Measurements from ENCODE around the gene HOXA3.

Gene HOXA3

GRCh38 chr7:27111042-27111750, 41.2 kb downstream of the HOXA3 start:
- no peak for DNase-seq

DNA sequence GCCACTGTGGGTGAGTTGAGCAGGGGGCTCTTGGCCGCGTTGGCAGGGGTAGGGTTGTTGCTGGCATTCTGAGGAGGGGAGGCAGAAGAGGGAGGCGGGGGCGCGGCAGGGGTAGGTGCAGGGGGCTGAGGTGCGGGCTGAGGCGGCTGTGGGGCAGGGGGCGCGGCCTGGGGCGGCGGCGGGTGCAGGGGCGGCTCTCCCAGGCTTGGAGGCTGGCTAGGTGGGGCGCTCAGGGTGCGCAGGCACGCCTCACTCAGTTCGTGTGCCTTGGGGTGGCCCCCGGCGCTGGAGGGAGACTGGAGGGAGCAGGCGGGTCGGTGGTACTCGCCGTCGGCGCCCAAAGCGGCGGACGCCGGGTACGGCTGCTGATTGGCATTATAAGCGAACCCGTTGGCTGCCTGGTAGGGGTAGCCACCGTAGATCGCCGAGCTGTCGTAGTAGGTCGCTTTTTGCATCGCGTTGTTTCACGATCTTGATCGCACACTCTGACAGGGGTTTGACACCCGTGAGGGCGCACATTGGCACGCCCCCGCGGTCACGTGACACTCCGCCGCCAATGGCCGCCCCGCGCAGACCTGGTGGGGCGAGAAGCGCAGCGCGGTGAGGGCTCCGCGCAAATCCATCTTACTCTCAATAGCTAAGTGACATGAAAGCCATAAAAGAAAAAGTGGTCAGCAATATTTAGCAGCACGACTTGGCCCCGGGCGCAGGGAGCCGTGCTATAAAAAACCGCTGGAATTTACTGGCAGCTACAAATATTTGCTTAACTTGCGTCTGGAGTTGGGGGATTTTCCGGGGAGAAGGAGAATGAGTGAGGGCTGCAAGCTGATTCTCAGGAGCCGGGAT, 42.0 kb downstream of the HOXA3 start:
- no peak for DNase-seq

DNA sequence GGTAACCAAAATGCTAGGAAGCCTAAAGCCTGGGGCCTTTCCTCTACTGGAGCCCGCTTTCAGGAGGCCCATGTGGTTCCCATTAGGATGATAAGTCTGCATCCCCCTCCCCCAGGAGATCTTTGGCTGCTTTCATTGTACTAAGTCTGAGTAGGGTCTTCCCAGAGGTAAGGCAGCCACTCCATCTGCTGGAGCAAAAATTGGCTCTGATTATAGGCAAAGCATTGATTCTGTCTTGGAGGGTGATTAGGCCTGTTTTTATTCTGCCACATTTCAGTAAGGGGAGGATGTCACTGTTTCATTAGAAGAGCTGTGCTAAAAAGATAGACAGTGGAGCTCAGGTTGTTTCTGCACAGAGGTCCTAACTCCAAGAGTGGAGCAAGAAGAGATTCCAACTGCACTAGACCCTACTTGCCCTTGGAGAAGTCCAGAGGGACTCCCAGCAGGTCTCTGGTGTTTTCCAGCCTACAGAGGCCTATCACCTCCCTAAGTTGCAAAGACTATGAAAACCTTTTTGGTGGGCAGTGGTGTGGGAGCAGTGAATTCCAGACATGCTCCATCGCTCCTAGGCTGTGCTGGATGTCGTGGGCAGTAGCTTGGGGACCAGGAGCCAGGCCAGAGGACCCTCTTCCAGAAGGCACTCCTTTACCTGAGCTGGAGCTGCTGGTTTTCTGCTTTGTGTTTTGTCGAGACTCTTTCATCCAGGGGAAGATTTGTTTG, 42.8 kb downstream of the HOXA3 start:
- no peak for DNase-seq

GRCh38 chr7:27108390-27109127, 43.8 kb downstream of the HOXA3 start:
- DNase-seq: no peak

DNA sequence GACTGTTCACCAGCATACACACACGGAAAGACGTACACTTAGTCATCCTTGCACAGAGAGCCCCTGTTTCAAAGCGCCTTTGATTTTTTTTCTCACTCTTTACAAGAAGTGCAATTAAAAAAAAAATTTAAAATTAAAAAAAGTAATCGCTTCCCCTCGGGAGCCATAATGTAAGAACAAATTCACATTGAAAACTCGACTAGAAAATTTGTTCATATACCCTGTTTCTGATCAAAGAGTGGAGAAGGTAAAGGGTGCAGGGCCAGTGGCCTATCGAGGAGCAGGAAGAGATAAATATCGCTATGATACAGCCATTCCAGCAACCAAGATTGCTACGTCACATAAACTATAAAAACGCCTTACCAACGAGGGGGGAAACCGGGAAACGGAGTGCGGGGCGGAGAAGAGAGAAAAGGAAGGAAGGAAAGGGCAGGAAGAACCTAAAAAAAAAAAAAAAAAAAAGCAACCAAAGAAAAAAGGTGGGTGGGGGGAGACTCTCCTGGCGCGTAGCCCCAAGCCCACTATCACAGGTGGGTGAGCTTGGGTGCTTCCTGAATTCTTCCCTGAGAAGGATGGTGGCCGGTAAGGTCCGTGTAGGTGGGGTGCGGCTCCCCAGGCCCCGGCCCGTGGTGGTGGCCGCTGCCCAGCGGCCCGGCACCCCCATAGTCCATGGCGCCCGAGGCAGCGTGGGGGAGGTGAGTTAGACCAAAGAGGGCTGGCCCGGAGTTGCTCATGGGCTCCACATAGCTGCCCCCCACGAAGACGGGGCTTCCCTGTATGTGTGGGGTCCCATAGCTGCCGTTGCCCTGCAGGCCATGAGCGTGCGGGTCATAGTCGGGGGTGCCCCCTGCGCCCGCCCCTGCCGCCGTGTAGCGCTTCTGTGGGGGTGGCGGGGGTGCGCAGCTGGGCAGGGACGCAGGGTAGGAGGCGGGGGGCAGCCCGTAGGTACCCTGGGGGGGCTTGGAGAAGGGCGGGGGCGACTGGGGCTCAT, 44.7 kb downstream of the HOXA3 start:
- no peak for DNase-seq

DNA sequence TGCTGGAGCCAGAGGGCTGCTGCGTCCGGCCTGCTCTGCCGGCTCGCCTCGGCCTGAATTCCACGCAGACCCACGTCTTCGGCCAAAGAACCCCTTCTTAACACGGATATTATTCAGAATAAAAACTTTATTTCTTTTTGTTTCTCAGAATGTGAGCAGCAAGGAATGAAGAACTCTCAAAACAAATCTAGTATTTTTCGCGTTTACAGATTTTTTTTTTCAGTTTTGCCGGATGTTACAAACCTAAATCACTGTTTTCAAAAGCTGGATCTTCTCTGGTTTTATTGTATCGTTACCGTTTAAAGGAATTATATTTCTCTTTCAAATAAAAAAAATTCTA, 45.5 kb downstream of the HOXA3 start:
- no peak for DNase-seq

GRCh38 chr7:27106181-27106900, 46.0 kb downstream of the HOXA3 start:
- DNase-seq: no peak

DNA sequence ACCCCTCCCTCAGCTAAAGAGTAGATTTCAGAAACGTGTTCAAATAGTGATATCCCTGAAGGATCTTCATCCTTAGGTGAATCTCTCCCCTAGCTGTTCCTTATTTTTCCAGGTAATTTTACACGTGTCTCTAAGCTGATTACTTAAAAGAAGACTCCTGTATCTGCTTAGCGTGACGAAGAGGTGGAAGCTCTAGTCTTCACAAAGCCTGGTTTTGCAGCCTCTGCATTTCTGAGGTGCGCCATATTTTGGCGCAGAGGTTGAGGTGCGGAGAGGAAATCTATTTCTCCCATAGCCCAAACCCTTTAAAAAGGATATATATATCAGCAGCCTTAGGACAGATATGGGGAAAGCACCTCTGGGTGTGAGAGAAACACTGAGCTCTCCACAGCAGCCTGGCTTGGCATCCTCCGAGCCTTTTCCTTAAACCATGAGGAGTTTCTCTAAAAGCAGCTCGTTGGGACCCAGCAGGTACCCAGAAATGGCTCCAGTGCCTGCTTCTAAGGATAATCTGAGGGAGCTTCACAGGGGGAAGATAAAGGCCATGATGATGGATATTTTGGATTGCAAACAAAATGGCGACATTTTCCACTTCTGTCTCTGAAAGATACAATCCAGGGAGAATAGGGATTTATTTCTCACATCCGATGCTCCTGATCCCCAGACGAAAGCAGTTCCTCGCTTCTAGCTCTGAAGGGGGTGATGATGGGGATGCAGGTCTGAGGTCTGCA, 46.9 kb downstream of the HOXA3 start:
- DNase-seq: no peak

- DNase-seq: no peak
These were observed 47.9 kb downstream of the HOXA3 start for GRCh38 chr7:27104341-27105058.

GRCh38 chr7:27103489-27104226, 48.7 kb downstream of the HOXA3 start:
- DNase-seq: no peak

- no peak for DNase-seq
These were observed 49.6 kb downstream of the HOXA3 start, which contains the start of gene HOXA2 for GRCh38 chr7:27102581-27103442. TSS of gene HOXA2 (minus strand) at chr7:27102683. CDS start at chr7:27102500, 183 bp downstream.

DNA sequence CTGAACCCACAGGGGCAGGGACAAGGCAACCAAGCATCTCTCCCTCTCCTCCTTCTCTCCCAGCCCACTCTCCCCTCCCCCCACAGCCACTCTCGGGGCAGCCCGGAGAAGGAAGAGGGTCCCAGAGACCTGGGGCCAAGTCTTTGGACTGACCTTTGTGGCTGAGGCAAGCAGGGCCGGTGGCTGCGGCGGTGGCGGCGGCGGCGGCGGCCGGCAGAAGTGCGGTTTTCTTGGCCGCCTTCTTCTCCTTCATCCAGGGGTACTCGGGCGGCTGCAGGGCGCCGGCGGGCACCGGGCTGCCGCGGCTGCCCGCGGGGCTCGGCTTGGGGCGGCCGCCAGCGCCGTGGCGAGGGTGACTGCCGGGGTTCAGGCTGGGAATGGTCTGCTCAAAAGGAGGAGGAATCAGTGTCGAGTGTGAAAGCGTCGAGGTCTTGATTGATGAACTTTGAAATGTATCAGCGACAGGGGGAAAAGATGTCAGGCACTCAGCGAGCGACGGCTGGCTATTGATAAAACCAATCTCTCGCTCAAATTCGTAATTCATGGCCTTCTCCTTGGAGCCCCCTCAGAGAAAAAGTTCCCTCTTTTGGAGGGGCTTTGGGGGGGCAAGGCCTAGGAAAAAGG, 50.3 kb downstream of the HOXA3 start:
- DNase-seq: no peak

GRCh38 chr7:27101171-27101956, 51.0 kb downstream of the HOXA3 start:
- no peak for DNase-seq

DNA sequence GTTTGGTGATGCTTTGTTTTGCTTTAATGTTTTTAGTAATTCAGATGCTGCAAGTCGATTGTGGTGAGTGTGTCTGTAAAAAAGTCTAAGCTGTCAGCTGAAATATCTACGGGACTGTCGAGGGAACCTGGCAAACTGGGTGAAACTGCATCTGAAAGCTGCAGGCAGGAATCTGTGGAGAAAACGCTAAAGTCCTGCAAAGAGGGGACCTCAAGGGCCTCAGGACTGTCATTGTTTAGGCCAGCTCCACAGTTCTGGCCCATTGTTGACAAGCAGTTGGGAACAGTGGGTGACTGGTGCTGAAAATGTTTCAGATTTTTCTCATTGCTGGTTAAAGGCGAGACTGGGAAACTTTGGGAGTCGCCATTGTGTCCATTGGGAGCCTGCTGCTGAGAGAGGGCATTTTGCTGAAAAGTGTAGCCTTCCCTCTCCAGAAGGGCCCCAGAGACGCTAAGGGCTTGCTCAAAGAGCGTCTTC, 51.7 kb downstream of the HOXA3 start:
- no peak for DNase-seq

- no peak for DNase-seq
These were observed 52.7 kb downstream of the HOXA3 start for GRCh38 chr7:27099453-27100370.
